Esophagus squamous epithelium (tissue), 5 donors: ENCODE data around the gene OR4B1. TPM values are rescaled to one million over a fixed set of nuclear protein-coding genes. Genes with fewer than 3 reads are reported as not detected.
"Not testable (repeated sequence)": the region's sequence is repeated elsewhere in the genome, so short reads cannot be mapped to it uniquely, and the experiment has no call there.

Source experiments
- DNase-seq: peaks from one replicate; lab custom pipeline; 2025; lab: John Stamatoyannopoulos, UW
- H3K27ac ChIP-seq, 4 donors: fragments of 200-600 bp; sonication (generic); one replicate each; pipeline ENCODE4 v1.5.1; 2016 to 2019; ENCODE audit warnings: mild to moderate bottlenecking in 1 of 4
- H3K27me3 ChIP-seq, 4 donors: fragments of 200-600 bp; sonication (generic); 1 replicate in 3 of 4; 2 replicates in 1 of 4; pipeline versions ENCODE4 v1.5.1 to v1.6.0; 2017 to 2021; ENCODE audit warnings: antibody characterized with exemption in 1 of 4
- H3K36me3 ChIP-seq, 3 donors: fragments of 200-600 bp; sonication (generic); one replicate each; pipeline ENCODE4 v1.5.1; 2016 to 2019
- H3K4me1 ChIP-seq, 3 donors: fragments of 200-600 bp; sonication (generic); one replicate each; pipeline ENCODE4 v1.5.1; 2017 to 2019
- H3K4me3 ChIP-seq, 4 donors: fragments of 200-600 bp; sonication (generic); 1 replicate in 3 of 4; 2 replicates in 1 of 4; pipeline ENCODE4 v1.5.1; 2016 to 2019; ENCODE audit warnings: mild to moderate bottlenecking in 2 of 4, moderate library complexity in 1 of 4
- H3K9me3 ChIP-seq, 3 donors: fragments of 200-600 bp; sonication (generic); one replicate each; pipeline ENCODE4 v1.5.1; 2016 to 2019
- POLR2A ChIP-seq, 4 donors: fragments of 450-650 bp; IDR thresholded peaks; one replicate each; pipeline ENCODE4 v1.6.1; 2017; ENCODE audit warnings: antibody characterized with exemption in 4 of 4, mild to moderate bottlenecking in 4 of 4, moderate library complexity in 3 of 4
- whole genome bisulfite sequencing, 2 donors: methylation state at CpG; one replicate each; pipeline ENCODE4 v1.1.5; 2018; 5-methylcytosine and 5-hydroxymethylcytosine counted together
- intact Hi-C: fragments of 100-400 bp; cut with DNase I; formaldehyde crosslinking; loops from one replicate; pipeline ENCODE4 v1.15.0; 2022
- total RNA-seq, 4 donors: library from RNA; depleted of rRNA; stranded (reverse); fragments of >200 nt; gene quantifications; one replicate each; pipeline ENCODE4 v1.1.0, GENCODE V29; 2016
- TF ChIP-seq, protein P1 (sequence below), 6 experiments: fragments of 450-650 bp in 4 of 6; fragments of 200-600 bp in 2 of 6; sonication (generic) in 2 of 6; IDR thresholded peaks; one replicate each; pipeline ENCODE4 v1.5.1; 2016 to 2019; ENCODE audit warnings: antibody characterized with exemption in 6 of 6, mild to moderate bottlenecking in 4 of 6, moderate library complexity in 4 of 6
- donor health status: DM: yes; HTN: yes; CAD: no.

The OR4B1 gene
- total RNA-seq, 4 donors from 2014 or later: not detected

DNA sequence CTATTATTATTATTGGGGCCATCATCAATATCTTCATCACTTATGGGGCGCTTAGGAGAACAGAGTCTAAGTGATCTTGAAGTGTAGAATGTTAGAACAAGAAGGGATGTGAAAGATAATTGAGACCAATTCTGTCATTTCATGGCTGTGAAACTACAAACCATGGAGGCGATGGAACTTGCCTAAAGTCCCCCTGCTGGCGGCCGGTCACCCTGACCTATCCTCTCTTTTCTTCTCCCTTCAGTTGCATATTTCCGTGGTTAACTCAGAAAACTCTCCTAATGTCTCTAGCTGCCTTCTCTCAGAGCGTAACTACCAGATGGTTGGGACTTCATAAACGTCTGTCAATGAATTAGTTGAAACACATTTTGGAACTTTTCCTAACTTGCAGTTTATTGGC, 6.6 kb upstream of the OR4B1 start:
- 26 to 31% methylated on average over 7 of the region's 7 CpGs for WGBS, 2 donors
- H3K4me3 ChIP-seq: no peak overlapping the region

DNA sequence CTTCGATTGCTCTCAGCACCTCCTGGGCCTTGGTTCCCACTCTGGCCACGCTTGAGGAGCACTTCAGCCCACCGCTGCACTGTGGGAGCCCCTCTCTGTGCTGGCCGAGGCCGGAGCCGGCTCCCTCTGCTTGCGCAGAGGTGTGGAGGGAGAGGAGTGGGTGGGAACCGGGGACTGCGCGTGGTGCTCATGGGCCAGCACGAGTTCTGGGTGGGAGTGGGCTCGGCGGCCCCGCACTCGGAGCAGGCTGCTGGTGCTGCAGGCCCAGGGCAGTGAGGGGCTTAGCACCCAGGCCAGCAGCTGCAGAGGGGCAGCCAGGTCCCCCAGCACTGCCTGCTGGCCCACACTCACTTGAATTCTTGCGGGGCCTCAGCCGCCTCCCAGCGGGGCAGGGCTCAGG, 12.2 kb downstream of the OR4B1 start:
- peaks cover 0 to 15% (median 0%) of the 10 kb centered on the region in 3 donors for H3K9me3 ChIP-seq
- TF ChIP-seq, protein P1, sequence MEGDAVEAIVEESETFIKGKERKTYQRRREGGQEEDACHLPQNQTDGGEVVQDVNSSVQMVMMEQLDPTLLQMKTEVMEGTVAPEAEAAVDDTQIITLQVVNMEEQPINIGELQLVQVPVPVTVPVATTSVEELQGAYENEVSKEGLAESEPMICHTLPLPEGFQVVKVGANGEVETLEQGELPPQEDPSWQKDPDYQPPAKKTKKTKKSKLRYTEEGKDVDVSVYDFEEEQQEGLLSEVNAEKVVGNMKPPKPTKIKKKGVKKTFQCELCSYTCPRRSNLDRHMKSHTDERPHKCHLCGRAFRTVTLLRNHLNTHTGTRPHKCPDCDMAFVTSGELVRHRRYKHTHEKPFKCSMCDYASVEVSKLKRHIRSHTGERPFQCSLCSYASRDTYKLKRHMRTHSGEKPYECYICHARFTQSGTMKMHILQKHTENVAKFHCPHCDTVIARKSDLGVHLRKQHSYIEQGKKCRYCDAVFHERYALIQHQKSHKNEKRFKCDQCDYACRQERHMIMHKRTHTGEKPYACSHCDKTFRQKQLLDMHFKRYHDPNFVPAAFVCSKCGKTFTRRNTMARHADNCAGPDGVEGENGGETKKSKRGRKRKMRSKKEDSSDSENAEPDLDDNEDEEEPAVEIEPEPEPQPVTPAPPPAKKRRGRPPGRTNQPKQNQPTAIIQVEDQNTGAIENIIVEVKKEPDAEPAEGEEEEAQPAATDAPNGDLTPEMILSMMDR (IDR thresholded peaks at IDR 0.05): no peak
- TF ChIP-seq POLR2A (IDR thresholded peaks at IDR 0.05): no peak
- H3K27ac ChIP-seq: no peak overlapping the region
- H3K36me3 ChIP-seq: no peaks in the 10 kb centered on the region
- no peaks in the 10 kb centered on the region for H3K27me3 ChIP-seq
- H3K4me3 ChIP-seq: no peak overlapping the region
- H3K4me1 ChIP-seq: no peaks in the 10 kb centered on the region
- intact Hi-C loops: no loop called here
- no peak for DNase-seq
- 0 to 83% methylated on average over 1 of the region's 18 CpGs for WGBS, 2 donors

More for the DNA sequence above, 6.6 kb upstream of the OR4B1 start:
- Histone ChIP-seq H3K9me3 (no peaks in the 10 kb centered on the region), H3K27me3 (peaks cover 0 to 5% (median 0%) of the 10 kb centered on the region in 4 donors), H3K36me3 (no peaks in the 10 kb centered on the region), H3K4me1 (no peaks in the 10 kb centered on the region), H3K27ac (no peak overlapping the region)
- TF ChIP-seq, protein P1 (IDR thresholded peaks at IDR 0.05): no peak
- TF ChIP-seq POLR2A (IDR thresholded peaks at IDR 0.05): no peak
- DNase-seq: no peak
- intact Hi-C loops: no loop called here

DNA sequence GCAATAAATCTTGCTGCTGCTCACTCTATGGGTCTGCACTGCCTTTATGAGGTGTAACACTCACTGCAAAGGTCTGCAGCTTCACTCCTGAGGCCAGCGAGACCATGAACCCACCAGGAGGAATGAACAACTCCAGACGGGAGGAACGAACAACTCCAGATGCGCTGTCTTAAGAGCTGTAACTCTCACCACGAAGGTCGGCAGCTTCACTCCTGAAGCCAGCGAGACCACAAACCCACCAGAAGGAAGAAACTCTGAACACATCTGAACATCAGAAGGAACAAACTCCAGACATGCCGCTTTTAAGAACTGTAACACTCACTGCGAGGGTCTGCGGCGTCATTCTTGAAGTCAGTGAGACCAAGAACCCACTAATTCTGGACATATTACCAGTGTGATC, 13.4 kb downstream of the OR4B1 start:
- H3K4me1 ChIP-seq, DNase-seq, H3K27ac ChIP-seq, H3K4me3 ChIP-seq, H3K36me3 ChIP-seq, H3K27me3 ChIP-seq, intact Hi-C loops: not testable (repeated sequence)
- 79 to 87% methylated on average over 7 to 8 of the region's 11 CpGs for WGBS, 2 donors
- peaks cover 0 to 15% (median 0%) of the 10 kb centered on the region in 3 donors for H3K9me3 ChIP-seq

DNA sequence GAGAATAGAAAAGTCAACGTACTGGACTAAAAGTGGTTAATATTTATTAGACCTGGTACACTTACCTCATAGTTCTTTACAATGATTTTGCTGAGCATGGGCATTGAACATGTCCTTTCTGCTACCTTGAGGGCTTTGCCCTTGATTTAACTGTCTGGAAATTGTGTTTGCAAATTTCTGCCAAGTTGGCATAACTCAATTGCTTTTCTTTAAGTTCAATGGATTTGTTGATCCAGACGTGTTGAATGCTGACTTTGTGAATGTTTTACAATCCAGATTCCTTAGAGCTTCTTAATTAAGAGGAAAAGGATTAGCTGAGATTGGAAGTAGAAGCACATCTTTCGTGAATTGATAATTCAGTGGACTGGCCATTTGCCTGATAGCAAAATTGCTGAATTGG, 21.1 kb downstream of the OR4B1 start:
- H3K36me3 ChIP-seq: no peaks in the 10 kb centered on the region
- H3K4me1 ChIP-seq: no peaks in the 10 kb centered on the region
- no peaks in the 10 kb centered on the region for H3K27me3 ChIP-seq
- no peak overlapping the region for H3K4me3 ChIP-seq
- TF ChIP-seq, protein P1 (IDR thresholded peaks at IDR 0.05): no peak
- no peak for TF ChIP-seq POLR2A (IDR thresholded peaks at IDR 0.05)
- intact Hi-C loops: no loop called here
- H3K27ac ChIP-seq: no peak overlapping the region
- 13 to 27% methylated on average over 3 of the region's 3 CpGs for WGBS, 2 donors
- no peaks in the 10 kb centered on the region for H3K9me3 ChIP-seq
- DNase-seq: no peak

DNA sequence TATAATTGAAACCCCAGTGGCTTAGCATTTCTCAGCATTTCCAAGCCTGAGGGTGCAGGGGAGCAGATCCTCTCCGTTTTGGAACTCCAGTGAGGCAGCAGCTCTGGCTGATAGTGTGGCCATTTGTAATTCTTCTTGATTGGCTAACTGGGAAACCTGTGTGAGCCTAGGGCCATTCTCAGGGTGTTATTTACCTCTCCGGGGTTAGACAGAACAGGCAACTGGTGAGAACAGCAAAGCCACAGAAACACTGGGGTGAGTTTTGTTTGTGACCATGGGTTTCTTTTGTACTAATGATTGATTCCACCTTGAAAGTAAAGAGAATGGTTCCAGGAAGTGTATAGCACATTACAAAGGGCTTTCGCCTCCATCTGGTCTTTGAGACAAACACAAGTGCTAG, 25.9 kb downstream of the OR4B1 start:
- Histone ChIP-seq H3K9me3 (no peaks in the 10 kb centered on the region), H3K4me1 (no peaks in the 10 kb centered on the region), H3K27ac (no peak overlapping the region), H3K4me3 (no peak overlapping the region), H3K36me3 (no peaks in the 10 kb centered on the region), H3K27me3 (no peaks in the 10 kb centered on the region)
- intact Hi-C loops: no loop called here
- DNase-seq: no peak
- no peak for TF ChIP-seq POLR2A (IDR thresholded peaks at IDR 0.05)
- TF ChIP-seq, protein P1 (IDR thresholded peaks at IDR 0.05): no peak
- 50 to 78% methylated on average over 1 to 2 of the region's 3 CpGs for WGBS, 2 donors

DNA sequence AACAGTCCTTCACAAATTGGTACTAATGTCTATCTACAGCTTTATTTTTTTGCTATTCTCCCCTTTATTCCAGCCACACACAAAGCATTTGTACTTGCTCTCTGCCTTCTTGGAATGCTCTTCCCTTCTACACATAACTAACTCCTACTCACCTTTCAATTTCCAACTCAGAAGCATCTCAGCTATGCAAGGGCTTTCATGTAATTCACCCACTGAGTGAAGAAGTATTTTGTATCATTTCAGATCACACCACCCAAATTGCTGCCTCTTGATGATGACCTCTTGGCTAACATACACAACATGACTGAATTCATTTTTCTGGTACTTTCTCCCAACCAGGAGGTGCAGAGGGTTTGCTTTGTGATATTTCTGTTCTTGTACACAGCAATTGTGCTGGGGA, 28.2 kb downstream of the OR4B1 start, which contains the start of gene OR4X2:
TSS of gene OR4X2 (plus strand) at position 301 of the 400 bp plus-strand sequence. CDS start at position 301, 0 bp downstream.
- H3K4me3 ChIP-seq: no peak within 1 kb of the TSS
- H3K9me3 ChIP-seq: peaks cover 0 to 9% (median 0%) of the 10 kb centered on the region in 3 donors
- TF ChIP-seq, protein P1 (IDR thresholded peaks at IDR 0.05): no peak
- no peak for TF ChIP-seq POLR2A (IDR thresholded peaks at IDR 0.05)
- intact Hi-C loops: no loop called here
- no peak for DNase-seq
- no peaks in the 10 kb centered on the region for H3K36me3 ChIP-seq
- no peak within 1 kb of the TSS for H3K27ac ChIP-seq
- H3K27me3 ChIP-seq: no peaks in the 10 kb centered on the region
- no peaks in the 10 kb centered on the region for H3K4me1 ChIP-seq
